GM19463 (cell line): ENCODE data around the gene NFKB1.
"Not testable (repeated sequence)": the region's sequence is repeated elsewhere in the genome, so short reads cannot be mapped to it uniquely, and the experiment has no call there.

Source experiments
- ATAC-seq: cut with Tn5 transposase; IDR thresholded peaks from one replicate; pipeline ENCODE4 v1.9.1; 2021; ENCODE audit warnings: mild to moderate bottlenecking, moderate library complexity; ENCODE audit not compliant: unreplicated experiment

The NFKB1 gene

GRCh38 chr4:102619776-102620631, 118.8 kb downstream of the NFKB1 start:
- not testable (repeated sequence) for ATAC-seq

GRCh38 chr4:102620697-102621497, 119.7 kb downstream of the NFKB1 start:
- ATAC-seq = no peak

- no peak for ATAC-seq
These were observed 122.5 kb downstream of the NFKB1 start for GRCh38 chr4:102623622-102624021.

- ATAC-seq = no peak
These were observed 123.3 kb downstream of the NFKB1 start for GRCh38 chr4:102624505-102624904.

DNA sequence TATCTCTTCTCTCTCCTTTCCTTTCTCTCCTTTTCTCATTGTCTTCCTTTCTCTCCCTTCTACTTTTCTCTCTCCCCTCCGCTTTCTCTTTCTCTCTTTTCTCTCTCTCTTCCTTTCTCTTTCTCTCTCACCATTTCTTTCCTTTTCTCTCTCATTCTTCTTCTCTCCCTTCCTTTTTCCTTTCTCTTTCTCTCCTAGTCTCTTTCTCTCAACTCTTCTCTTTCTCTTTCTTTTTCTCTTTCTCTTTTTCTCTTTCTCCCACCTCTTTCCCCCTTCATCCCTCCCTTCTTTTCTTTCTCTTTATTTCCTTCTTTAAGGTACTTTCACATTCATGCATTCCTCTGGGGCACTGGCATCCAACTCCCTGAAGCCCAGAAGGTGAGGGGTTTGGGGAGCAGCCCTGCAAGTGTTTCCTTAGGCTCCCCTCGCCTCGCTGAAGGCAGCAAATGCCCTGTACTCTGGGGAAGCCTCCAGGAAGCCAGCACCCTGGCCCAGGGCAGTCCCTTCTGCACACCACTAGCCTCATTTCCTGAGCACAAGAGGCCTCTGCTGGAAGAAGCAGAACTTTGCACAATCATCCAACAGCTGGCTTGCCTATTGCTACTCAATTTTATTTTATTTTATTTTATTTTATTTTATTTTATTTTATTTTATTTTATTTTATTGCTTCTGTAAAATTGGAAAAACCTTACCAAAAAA, 124.2 kb downstream of the NFKB1 start:
- ATAC-seq = peak; percentile 94

- ATAC-seq = peak; percentile 45
These were observed 126.8 kb downstream of the NFKB1 start for GRCh38 chr4:102627831-102628523.

- no peak for ATAC-seq
These were observed 128.5 kb downstream of the NFKB1 start for GRCh38 chr4:102629673-102630072.

DNA sequence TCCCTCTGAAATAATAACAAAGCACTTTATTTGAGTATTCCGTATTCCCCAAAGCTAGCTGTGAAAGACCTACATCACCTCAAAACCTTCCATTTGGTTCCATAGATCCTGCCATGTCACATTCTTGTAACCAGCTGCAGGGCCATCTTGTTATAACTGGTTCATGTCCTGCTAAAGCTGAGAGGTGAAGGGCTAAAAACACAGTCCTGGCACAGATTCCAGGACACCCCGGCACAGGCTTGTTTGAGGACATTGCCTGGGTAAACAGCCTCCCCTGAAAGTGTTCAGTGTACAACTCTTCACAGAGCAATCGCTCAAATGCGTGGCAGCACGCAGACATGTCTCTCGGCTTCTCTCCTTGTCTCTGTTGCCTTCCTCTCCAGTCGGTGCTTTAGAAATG, 130.5 kb downstream of the NFKB1 start:
- ATAC-seq = no peak

DNA sequence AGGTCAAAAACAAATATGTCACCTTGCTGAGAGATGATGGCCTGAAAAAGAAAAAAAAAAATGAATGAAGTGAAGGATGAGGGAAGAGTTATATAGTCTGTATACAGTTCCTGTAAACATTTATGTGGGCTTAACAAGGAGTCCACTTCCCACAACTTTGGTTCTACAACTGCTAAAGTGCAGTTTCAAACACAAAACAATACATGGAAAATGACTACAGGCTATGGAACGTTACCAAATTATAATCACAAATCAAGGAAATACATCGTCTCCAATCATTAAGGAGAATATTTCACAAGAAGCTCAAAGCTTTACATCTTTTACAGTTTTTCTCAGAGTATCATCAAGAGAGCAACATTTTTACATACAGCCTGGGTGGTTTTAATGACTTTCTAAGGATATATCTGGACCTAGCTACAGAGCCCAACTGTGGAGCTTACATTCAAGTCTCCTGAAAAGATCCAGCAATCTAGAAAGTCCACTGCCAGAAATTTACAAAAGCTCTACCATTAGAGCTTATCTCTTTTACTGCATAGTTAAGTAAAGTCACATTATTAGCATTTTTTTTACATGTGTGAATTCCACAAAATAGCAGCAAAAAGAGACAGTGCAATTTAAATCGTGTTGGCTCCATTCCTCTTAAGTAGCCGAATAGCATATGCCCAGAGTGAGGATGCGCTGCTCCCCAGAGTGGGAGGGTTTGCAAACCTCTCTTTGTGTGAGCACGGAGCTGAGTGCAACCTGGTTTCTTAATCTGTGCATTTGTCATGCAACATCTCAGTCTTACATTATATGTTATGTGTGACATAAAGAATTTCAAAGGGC, 131.3 kb downstream of the NFKB1 start:
- no peak for ATAC-seq

GRCh38 chr4:102633100-102633499, 131.9 kb downstream of the NFKB1 start:
- no peak for ATAC-seq

- no peak for ATAC-seq
These were observed 136.2 kb downstream of the NFKB1 start for GRCh38 chr4:102637391-102637790.

DNA sequence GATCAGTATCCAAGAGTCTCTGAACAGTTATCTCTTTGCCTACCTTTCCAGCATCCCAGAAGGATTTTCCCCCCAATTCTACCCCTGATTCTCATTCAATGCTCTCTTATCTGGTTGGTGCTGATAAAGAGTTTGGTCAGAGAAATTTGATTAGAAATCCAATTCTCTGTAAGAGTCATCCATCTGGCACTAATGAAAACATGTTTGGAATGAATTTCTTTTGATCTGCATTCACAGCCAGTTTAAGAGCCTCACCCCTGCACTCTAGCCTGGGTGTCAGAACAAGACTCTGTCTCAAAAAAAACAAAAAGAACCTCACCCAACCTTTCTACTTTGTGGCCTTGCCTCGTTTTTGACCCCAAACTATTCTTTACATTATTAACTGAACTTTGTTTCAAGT, 137.5 kb downstream of the NFKB1 start:
- no peak for ATAC-seq

DNA sequence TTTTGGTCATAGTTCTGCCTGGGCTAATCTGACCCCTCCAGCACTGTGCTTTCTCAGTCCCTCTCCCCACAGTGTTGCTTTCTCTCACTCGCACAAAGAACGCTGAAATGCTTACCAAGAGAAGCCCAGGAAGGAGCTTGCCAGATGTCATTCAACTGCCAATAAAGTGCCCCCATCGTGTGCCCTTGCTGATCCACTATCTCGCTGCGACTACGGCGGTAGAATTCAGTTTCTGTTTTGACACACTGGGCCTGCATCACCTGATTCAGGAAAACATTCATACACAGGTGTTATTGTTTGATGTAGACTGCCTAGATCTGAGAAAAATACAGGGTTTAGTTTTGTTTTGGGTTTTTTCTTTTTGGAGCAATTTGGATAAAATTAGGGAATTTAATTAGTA, 138.4 kb downstream of the NFKB1 start:
- no peak for ATAC-seq

- no peak for ATAC-seq
These were observed 139.5 kb downstream of the NFKB1 start for GRCh38 chr4:102640669-102641068.

DNA sequence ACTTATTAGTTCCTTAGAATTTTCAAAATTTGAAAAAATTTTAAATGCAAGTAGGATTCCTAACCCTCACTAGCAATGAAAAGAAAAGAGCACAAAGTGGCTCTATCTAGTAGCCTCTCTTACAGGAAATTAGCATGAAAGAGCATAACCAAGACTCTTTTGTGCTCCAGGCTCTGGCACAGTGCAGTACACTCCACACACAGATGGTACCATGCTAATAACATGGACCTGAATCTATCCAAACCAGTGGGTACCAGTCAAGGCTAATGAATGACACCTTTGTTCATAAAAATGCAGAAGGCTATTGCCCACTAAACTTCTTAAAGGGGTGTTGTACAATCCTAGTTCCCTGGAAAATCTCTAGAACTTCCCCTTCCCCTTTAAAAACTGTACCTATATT, 140.6 kb downstream of the NFKB1 start:
- ATAC-seq = no peak

DNA sequence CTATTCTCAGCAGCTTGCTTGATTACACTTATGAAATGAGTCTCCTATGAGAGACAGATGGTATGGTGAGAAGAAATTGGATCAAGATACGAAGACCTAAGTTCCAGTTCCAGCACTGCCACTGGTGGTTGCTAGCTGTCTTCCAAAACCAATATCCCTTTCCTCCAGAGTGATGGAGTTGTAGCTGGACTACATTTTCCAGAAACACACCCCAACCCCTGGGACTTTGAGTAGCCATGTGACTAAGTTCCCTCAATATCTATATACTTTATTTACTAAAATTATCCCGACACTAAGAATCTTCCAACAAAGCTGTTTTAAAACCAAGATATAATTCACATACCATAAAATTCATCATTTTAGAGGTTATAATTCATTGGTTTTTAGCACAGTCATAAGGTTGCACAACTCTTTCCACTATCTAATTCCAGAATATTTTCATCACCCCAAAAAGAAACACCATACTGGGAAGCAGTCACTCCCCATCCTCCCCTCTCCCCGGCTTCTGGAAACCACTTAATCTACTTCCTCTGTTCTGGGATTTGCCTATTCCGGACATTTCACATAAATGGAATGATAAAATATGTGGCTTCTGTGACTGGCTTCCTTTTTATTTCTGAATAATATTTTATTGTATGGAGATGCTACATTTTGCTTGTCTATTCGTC, 141.6 kb downstream of the NFKB1 start:
- no peak for ATAC-seq

GRCh38 chr4:102647117-102647516, 146.0 kb downstream of the NFKB1 start:
- no peak for ATAC-seq

- ATAC-seq = no peak
These were observed 156.0 kb downstream of the NFKB1 start for GRCh38 chr4:102657206-102657605.

DNA sequence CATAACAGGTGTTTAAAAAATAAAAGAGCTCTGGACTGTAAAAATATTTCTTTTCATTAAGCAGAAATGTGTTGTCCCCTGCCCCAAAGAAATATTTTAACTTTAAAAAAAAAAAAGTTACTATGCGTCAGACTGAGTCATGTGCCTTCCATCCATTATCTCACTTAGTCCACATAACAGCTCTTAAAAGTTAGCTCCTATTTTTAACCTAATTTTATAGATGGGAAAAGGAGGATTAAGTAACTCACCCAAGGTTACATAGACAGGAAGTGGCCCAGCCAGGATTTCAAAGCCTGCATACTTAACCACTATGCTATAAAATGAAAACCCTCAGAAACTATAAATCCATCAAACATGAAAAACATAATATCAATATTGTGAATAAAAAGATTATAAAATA, 161.9 kb downstream of the NFKB1 start:
- ATAC-seq = no peak
